Hepatocyte (in vitro differentiated cells): ENCODE results near the gene ST14. TPM values are rescaled to one million over a fixed set of nuclear protein-coding genes. Genes with fewer than 3 reads are reported as not detected.
"Not testable (repeated sequence)": the region's sequence is repeated elsewhere in the genome, so short reads cannot be mapped to it uniquely, and the experiment has no call there.

Experiments used
- DNase-seq: peaks from one replicate; pipeline ENCODE4 v3.0.0-alpha.2; 2016; ENCODE audit warnings: low spot score
- H2AFZ ChIP-seq: fragments of 200-600 bp; sonication (generic); 2 replicates; pipeline ENCODE4 v1.6.0; 2016; ENCODE audit warnings: antibody characterized with exemption, mild to moderate bottlenecking
- H3K27ac ChIP-seq: fragments of 200-600 bp; sonication (generic); 2 replicates; pipeline ENCODE4 v1.5.1; 2016; ENCODE audit warnings: mild to moderate bottlenecking
- H3K27me3 ChIP-seq: fragments of 200-600 bp; sonication (generic); 2 replicates; pipeline ENCODE4 v1.6.1; 2016
- H3K36me3 ChIP-seq: fragments of 200-600 bp; sonication (generic); replicated peaks from 2 replicates; pipeline ENCODE4 v1.5.1; 2016; ENCODE audit warnings: low read depth; ENCODE audit not compliant: insufficient read depth
- H3K4me1 ChIP-seq: fragments of 200-600 bp; sonication (generic); 2 replicates; pipeline ENCODE4 v1.5.1; 2016; ENCODE audit warnings: mild to moderate bottlenecking, moderate library complexity; ENCODE audit not compliant: insufficient read depth
- H3K4me2 ChIP-seq: fragments of 200-600 bp; sonication (generic); 2 replicates; pipeline ENCODE4 v1.6.0; 2016
- H3K4me3 ChIP-seq: fragments of 200-600 bp; sonication (generic); 2 replicates; pipeline ENCODE4 v1.5.1; 2016; ENCODE audit warnings: mild to moderate bottlenecking
- H3K79me2 ChIP-seq: fragments of 200-600 bp; sonication (generic); 2 replicates; pipeline ENCODE4 v1.6.0; 2017; ENCODE audit warnings: mild to moderate bottlenecking
- H3K9me2 ChIP-seq: fragments of 200-600 bp; sonication (generic); replicated peaks from 2 replicates; pipeline ENCODE4 v1.6.0; 2017; ENCODE audit warnings: mild to moderate bottlenecking; ENCODE audit not compliant: insufficient read depth
- H3K9me3 ChIP-seq: fragments of 200-600 bp; sonication (generic); 2 replicates; pipeline ENCODE4 v1.5.1; 2016; ENCODE audit warnings: low read depth, mild to moderate bottlenecking
- H4K20me1 ChIP-seq: fragments of 200-600 bp; sonication (generic); 2 replicates; pipeline ENCODE4 v1.6.0; 2016; ENCODE audit warnings: mild to moderate bottlenecking; ENCODE audit not compliant: insufficient read depth, poor library complexity, severe bottlenecking
- CTCF ChIP-seq: fragments of 200-600 bp; sonication (generic); IDR thresholded peaks from 2 replicates; pipeline ENCODE4 v1.5.1; 2016; ENCODE audit warnings: antibody characterized with exemption, mild to moderate bottlenecking; ENCODE audit not compliant: poor library complexity
- EZH2 ChIP-seq: fragments of 200-600 bp; sonication (generic); IDR thresholded peaks from 2 replicates; pipeline ENCODE4 v1.6.1; 2016; ENCODE audit warnings: antibody characterized with exemption, mild to moderate bottlenecking, borderline replicate concordance
- EZH2phosphoT487 ChIP-seq: fragments of 200-600 bp; sonication (generic); IDR thresholded peaks from one replicate; pipeline ENCODE4 v1.6.1; 2018; ENCODE audit warnings: antibody characterized with exemption, mild to moderate bottlenecking, low read depth, moderate library complexity; ENCODE audit not compliant: unreplicated experiment, severe bottlenecking
- WGBS: methylation state at CpG from one replicate; pipeline ENCODE4 v1.1.6; 2016; ENCODE audit warnings: low lambda C conversion rate; ENCODE audit errors: missing lambda C conversion rate; 5-methylcytosine and 5-hydroxymethylcytosine counted together
- polyA plus RNA-seq: library from polyadenylated mRNA; unstranded; fragments of >200 nt; fragmentation: Nextera tagmentation; extraction: Ambion mirVana; gene quantifications from 2 replicates; pipeline ENCODE4 v1.2.1, GENCODE V29; 2016
- total RNA-seq: library from RNA; depleted of rRNA; stranded (reverse); fragments of >200 nt; gene quantifications from 2 replicates; pipeline ENCODE4 v1.2.3, GENCODE V29; 2014

The ST14 gene
- total and polyA plus RNA-seq, 2 experiments from 2014 or later: 85.2 to 93.3 TPM

GRCh38 chr11:130168105-130168504, 8.5 kb downstream of the ST14 start:
- H3K27me3 ChIP-seq: no peaks in the 10 kb centered on the region
- H2AFZ ChIP-seq: no peak overlapping the region
- H4K20me1 ChIP-seq: peaks cover 10% of the 10 kb centered on the region
- H3K27ac ChIP-seq: no peak overlapping the region
- no peaks in the 10 kb centered on the region for H3K9me3 ChIP-seq
- H3K9me2 ChIP-seq: no peaks in the 10 kb centered on the region
- H3K4me2 ChIP-seq: no peak overlapping the region
- H3K4me1 ChIP-seq: peaks cover 9% of the 10 kb centered on the region
- TF ChIP-seq CTCF: no peak
- TF ChIP-seq EZH2: no peak
- no peak for TF ChIP-seq EZH2phosphoT487
- WGBS: 89% methylated on average over 7 of the region's 7 CpGs
- DNase-seq: no peak
- peaks cover 89% of the 10 kb centered on the region for H3K79me2 ChIP-seq
- H3K4me3 ChIP-seq: no peak overlapping the region
- H3K36me3 ChIP-seq: no peaks in the 10 kb centered on the region

GRCh38 chr11:130170345-130170744, 10.8 kb downstream of the ST14 start:
- H4K20me1 ChIP-seq: peaks cover 10% of the 10 kb centered on the region
- 84% methylated on average over 8 of the region's 8 CpGs for WGBS
- H3K27me3 ChIP-seq: no peaks in the 10 kb centered on the region
- peaks cover 91% of the 10 kb centered on the region for H3K79me2 ChIP-seq
- no peak overlapping the region for H3K27ac ChIP-seq
- H3K4me2 ChIP-seq: no peak overlapping the region
- H3K4me1 ChIP-seq: peaks cover 6% of the 10 kb centered on the region
- TF ChIP-seq EZH2phosphoT487: no peak
- no peak for TF ChIP-seq EZH2
- no peak for TF ChIP-seq CTCF
- H3K9me3 ChIP-seq: no peaks in the 10 kb centered on the region
- H3K9me2 ChIP-seq: no peaks in the 10 kb centered on the region
- no peak overlapping the region for H2AFZ ChIP-seq
- no peak overlapping the region for H3K4me3 ChIP-seq
- no peaks in the 10 kb centered on the region for H3K36me3 ChIP-seq
- no peak for DNase-seq

GRCh38 chr11:130171534-130171933, 12.0 kb downstream of the ST14 start:
- Histone ChIP-seq H3K27me3 (no peaks in the 10 kb centered on the region), H2AFZ (no peak overlapping the region), H3K9me2 (no peaks in the 10 kb centered on the region), H3K79me2 (peaks cover 94% of the 10 kb centered on the region), H3K4me1 (no peaks in the 10 kb centered on the region), H4K20me1 (peaks cover 10% of the 10 kb centered on the region), H3K4me2 (no peak overlapping the region), H3K9me3 (no peaks in the 10 kb centered on the region), H3K36me3 (no peaks in the 10 kb centered on the region), H3K4me3 (no peak overlapping the region), H3K27ac (no peak overlapping the region)
- WGBS: 28% methylated on average over 5 of the region's 5 CpGs
- no peak for DNase-seq
- TF ChIP-seq EZH2phosphoT487 (no peak), EZH2 (no peak), CTCF (no peak)

- H2AFZ ChIP-seq, DNase-seq, H3K4me2 ChIP-seq, H3K36me3 ChIP-seq, H3K4me1 ChIP-seq, H3K27me3 ChIP-seq, H3K4me3 ChIP-seq, H3K9me2 ChIP-seq, H3K27ac ChIP-seq, H3K9me3 ChIP-seq: not testable (repeated sequence)
- WGBS: 82% methylated on average over 3 of the region's 3 CpGs
- H3K79me2 ChIP-seq: peaks cover 96% of the 10 kb centered on the region
- H4K20me1 ChIP-seq: peaks cover 10% of the 10 kb centered on the region
Measured at GRCh38 chr11:130172001-130172400, 12.4 kb downstream of the ST14 start.
